OCI-LY7 (cell line): Measurements from ENCODE around the gene OIP5. TPM values are rescaled to one million over a fixed set of nuclear protein-coding genes. Genes with fewer than 3 reads are reported as not detected.

Experiments used
- BruUV-seq: library from RNA; stranded (reverse); fragments of 400-500 nt; replicated peaks from 2 replicates; lab custom pipeline; 2021; lab: Mats Ljungman, UMichigan
- CTCF ChIA-PET: fragments of 300-600 bp; sonication (Branson Sonifier 250); formaldehyde crosslinking; loops from one replicate; lab custom pipeline; 2022; ENCODE audit warnings: antibody characterized with exemption; ENCODE audit not compliant: unreplicated experiment; lab: Charles Lee
- POLR2A ChIA-PET: fragments of 300-600 bp; sonication (Branson Sonifier 250); formaldehyde crosslinking; loops from one replicate; lab custom pipeline; 2022; ENCODE audit warnings: antibody characterized with exemption; lab: Charles Lee
- DNase-seq: peaks from one replicate; pipeline ENCODE4 v3.0.0-alpha.2; 2015; ENCODE audit warnings: low spot score
- H2AFZ ChIP-seq: fragments of 200-600 bp; sonication (generic), shearing (Covaris generic); 2 replicates; pipeline ENCODE4 v1.6.1; 2014; ENCODE audit warnings: mild to moderate bottlenecking, antibody characterized with exemption, low read length, moderate library complexity
- H3K27ac ChIP-seq: fragments of 200-600 bp; sonication (generic); 2 replicates; pipeline ENCODE4 v1.5.1; 2014; ENCODE audit warnings: mixed run types, low read depth, mild to moderate bottlenecking, moderate library complexity, low read length, inconsistent platforms; ENCODE audit not compliant: poor library complexity, severe bottlenecking
- H3K36me3 ChIP-seq: fragments of 200-600 bp; sonication (generic); 2 replicates; pipeline ENCODE4 v1.6.1; 2014; ENCODE audit warnings: mild to moderate bottlenecking, antibody characterized with exemption, low read length, moderate library complexity, mixed read lengths; ENCODE audit not compliant: insufficient read depth
- H3K4me1 ChIP-seq: fragments of 200-600 bp; sonication (generic); 2 replicates; pipeline ENCODE4 v1.5.1; 2014; ENCODE audit warnings: mild to moderate bottlenecking, low read length; ENCODE audit not compliant: insufficient read depth, poor library complexity, severe bottlenecking
- H3K4me2 ChIP-seq: fragments of 200-600 bp; sonication (generic); 2 replicates; pipeline ENCODE4 v1.6.1; 2014; ENCODE audit warnings: mild to moderate bottlenecking, low read length
- H3K4me3 ChIP-seq: fragments of 200-600 bp; sonication (generic); 2 replicates; pipeline ENCODE4 v1.5.1; 2014; ENCODE audit warnings: mild to moderate bottlenecking, low read depth, low read length; ENCODE audit not compliant: poor library complexity, severe bottlenecking
- H3K79me2 ChIP-seq: fragments of 200-600 bp; sonication (generic); 2 replicates; pipeline ENCODE4 v1.6.1; 2016; ENCODE audit warnings: low read depth, mild to moderate bottlenecking, low read length, moderate library complexity, mixed read lengths; ENCODE audit not compliant: insufficient read depth
- H3K9me2 ChIP-seq: fragments of 200-600 bp; sonication (generic); 2 replicates; pipeline ENCODE4 v1.6.1; 2016; ENCODE audit warnings: mild to moderate bottlenecking, low read length, mixed read lengths; ENCODE audit not compliant: insufficient read depth
- H3K9me3 ChIP-seq: fragments of 200-600 bp; sonication (generic); 2 replicates; pipeline ENCODE4 v1.6.1; 2014; ENCODE audit warnings: mild to moderate bottlenecking, mixed run types, low read length, mixed read lengths
- H4K20me1 ChIP-seq: fragments of 200-600 bp; sonication (generic); 2 replicates; pipeline ENCODE4 v1.6.1; 2014; ENCODE audit warnings: mild to moderate bottlenecking, antibody characterized with exemption, low read length, moderate library complexity, mixed read lengths; ENCODE audit not compliant: insufficient read depth
- EZH2phosphoT487 ChIP-seq: fragments of 200-600 bp; sonication (generic); IDR thresholded peaks from 2 replicates; pipeline ENCODE4 v1.6.1; 2018; ENCODE audit warnings: low read depth, borderline replicate concordance, mild to moderate bottlenecking, mixed run types, antibody characterized with exemption, low read length, moderate library complexity, mixed read lengths
- intact Hi-C: fragments of 100-400 bp; cut with micrococcal nuclease; formaldehyde crosslinking; loops from one replicate; pipeline ENCODE4 v1.10.0; 2022; ENCODE audit not compliant: unreplicated experiment
- total RNA-seq, 2 experiments: library from RNA; depleted of rRNA in 1 of 2; stranded (reverse); fragments of >200 nt in 1 of 2; shearing (Covaris generic) in 1 of 2; gene quantifications; 2 replicates each; pipeline ENCODE4 v1.2.3, GENCODE V29; 2014 to 2022
- TF ChIP-seq, protein P1 (sequence below): fragments of 200-600 bp; sonication (generic); conservative IDR thresholded peaks from 2 replicates; pipeline ENCODE4 v1.5.1; 2014; ENCODE audit warnings: mild to moderate bottlenecking, antibody characterized with exemption, low read length, moderate library complexity, mixed read lengths

Gene OIP5
- total RNA-seq, 2 experiments from 2014 or later = 28.4 to 42.5 TPM

DNA sequence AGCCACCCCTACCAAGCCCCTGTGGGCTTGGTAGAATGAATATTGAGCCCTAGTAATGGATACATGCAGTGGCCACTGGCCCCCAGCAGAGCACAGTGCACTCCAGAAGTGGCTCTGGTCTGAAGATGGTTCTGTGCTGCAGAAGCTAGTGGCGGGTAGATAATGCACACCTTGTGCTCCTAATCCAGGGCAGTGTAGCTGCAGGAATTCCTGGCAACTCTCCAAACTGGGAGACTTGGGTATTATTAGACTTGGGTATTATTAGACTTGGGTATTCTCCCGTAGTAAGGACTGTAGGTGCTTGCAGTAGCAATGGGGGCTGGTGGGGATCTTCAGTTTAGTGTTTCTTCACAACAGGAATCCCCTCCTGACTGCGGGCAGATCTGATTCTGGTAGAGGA lies 35.0 kb upstream of the OIP5 start:
- Histone ChIP-seq H3K4me2 (no peak overlapping the region), H3K27ac (no peak overlapping the region), H3K79me2 (0 out of 2 replicates have a peak, but pooled peaks cover 4% of the 10 kb centered on the region), H3K9me3 (no peaks in the 10 kb centered on the region), H3K9me2 (no peaks in the 10 kb centered on the region), H3K36me3 (peaks cover 100% of the 10 kb centered on the region), H3K4me3 (no peak overlapping the region), H3K4me1 (no peaks in the 10 kb centered on the region), H4K20me1 (no peaks in the 10 kb centered on the region), H2AFZ (no peak overlapping the region)
- POLR2A ChIA-PET = interaction anchor here (0.6 kb wide), 1 partner anchor 13 kb away, joined by 4 read pairs; no protein-coding TSS in a partner anchor
- intact Hi-C loops = no loop called here
- TF ChIP-seq EZH2phosphoT487 = no peak
- TF ChIP-seq, protein P1, sequence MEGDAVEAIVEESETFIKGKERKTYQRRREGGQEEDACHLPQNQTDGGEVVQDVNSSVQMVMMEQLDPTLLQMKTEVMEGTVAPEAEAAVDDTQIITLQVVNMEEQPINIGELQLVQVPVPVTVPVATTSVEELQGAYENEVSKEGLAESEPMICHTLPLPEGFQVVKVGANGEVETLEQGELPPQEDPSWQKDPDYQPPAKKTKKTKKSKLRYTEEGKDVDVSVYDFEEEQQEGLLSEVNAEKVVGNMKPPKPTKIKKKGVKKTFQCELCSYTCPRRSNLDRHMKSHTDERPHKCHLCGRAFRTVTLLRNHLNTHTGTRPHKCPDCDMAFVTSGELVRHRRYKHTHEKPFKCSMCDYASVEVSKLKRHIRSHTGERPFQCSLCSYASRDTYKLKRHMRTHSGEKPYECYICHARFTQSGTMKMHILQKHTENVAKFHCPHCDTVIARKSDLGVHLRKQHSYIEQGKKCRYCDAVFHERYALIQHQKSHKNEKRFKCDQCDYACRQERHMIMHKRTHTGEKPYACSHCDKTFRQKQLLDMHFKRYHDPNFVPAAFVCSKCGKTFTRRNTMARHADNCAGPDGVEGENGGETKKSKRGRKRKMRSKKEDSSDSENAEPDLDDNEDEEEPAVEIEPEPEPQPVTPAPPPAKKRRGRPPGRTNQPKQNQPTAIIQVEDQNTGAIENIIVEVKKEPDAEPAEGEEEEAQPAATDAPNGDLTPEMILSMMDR = no peak
- no TSS peak for BruUV-seq
- no peak for DNase-seq
- CTCF ChIA-PET = no interaction called here

DNA sequence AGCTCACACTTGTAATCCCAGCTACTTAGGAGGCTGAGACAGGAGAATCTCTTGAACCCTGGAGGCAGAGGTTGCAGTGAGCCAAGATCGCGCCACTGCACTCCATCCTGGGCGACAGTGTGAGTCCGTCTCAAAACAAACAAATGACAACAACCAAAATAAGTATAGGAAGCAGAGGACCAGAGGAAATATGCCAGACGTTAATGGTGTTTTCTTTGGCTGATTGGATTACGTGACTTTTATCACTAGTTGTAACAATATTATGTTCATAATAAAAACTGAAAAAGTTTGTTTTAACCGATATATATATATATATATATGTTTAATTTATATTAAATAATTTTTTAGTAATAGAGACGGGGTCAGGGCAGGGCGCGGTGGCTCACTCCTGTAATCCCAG lies 22.0 kb upstream of the OIP5 start:
- Histone ChIP-seq H2AFZ (no peak overlapping the region), H4K20me1 (no peaks in the 10 kb centered on the region), H3K4me3 (no peak overlapping the region), H3K9me2 (no peaks in the 10 kb centered on the region), H3K27ac (no peak overlapping the region), H3K79me2 (no peaks in the 10 kb centered on the region), H3K4me1 (no peaks in the 10 kb centered on the region), H3K36me3 (peaks cover 94% of the 10 kb centered on the region), H3K9me3 (no peaks in the 10 kb centered on the region), H3K4me2 (no peak overlapping the region)
- TF ChIP-seq, protein P1 = no peak
- no peak for TF ChIP-seq EZH2phosphoT487
- CTCF ChIA-PET = no interaction called here
- DNase-seq = no peak
- POLR2A ChIA-PET = interaction anchor here (1.1 kb wide), 1 partner anchor 8 kb away, joined by 3 read pairs; no protein-coding TSS in a partner anchor
- intact Hi-C loops = loop anchor here (10.0 kb wide), 1 partner anchor 260 kb away; no protein-coding TSS in a partner anchor
- BruUV-seq = no TSS peak

DNA sequence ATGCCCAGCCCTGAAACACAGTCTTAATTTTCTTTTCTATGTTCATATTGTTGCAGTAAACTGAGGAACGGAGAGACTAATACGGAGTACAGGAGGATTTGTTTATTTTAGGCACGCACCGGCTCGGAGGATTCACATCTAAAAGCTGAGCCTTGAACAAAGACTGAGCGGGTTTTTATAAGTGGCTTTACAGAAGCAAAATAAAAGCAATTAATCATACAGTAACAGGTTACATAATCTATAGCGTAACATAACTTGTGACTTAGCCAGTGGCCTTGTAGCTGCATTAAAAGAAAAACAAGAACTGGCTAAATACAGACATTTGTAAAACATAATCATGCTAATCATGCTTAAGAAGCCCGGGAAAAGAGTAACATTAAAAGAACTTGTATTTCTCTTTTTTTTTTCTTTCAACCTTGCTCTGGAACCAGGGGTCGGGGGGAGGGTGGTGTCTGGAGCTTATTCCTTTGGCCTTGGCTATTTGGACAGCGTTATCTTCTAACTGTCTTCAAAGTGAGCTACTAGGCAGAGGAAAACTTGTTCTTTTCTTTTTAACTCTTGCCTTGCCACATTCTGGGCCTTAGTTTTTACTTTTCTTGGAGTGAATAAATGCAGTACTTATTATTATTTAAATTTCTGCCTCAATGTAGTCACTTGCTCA lies 17.8 kb upstream of the OIP5 start:
- ChIA-PET CTCF (no interaction called here), POLR2A (no interaction called here)
- no peak overlapping the region for H2AFZ ChIP-seq
- no peak overlapping the region for H3K4me2 ChIP-seq
- no peaks in the 10 kb centered on the region for H4K20me1 ChIP-seq
- H3K4me1 ChIP-seq = no peaks in the 10 kb centered on the region
- H3K79me2 ChIP-seq = peaks cover 14% of the 10 kb centered on the region
- no peak overlapping the region for H3K4me3 ChIP-seq
- BruUV-seq = no TSS peak
- peaks cover 94% of the 10 kb centered on the region for H3K36me3 ChIP-seq
- no peaks in the 10 kb centered on the region for H3K9me2 ChIP-seq
- no peak overlapping the region for H3K27ac ChIP-seq
- intact Hi-C loops = loop anchor here (10.0 kb wide), 1 partner anchor 255 kb away; no protein-coding TSS in a partner anchor
- no peak for TF ChIP-seq EZH2phosphoT487
- TF ChIP-seq, protein P1 = no peak
- no peaks in the 10 kb centered on the region for H3K9me3 ChIP-seq
- no peak for DNase-seq
